Suprapubic skin (tissue), 4 donors: ENCODE measurements around the gene FAF1. TPM values are rescaled to one million over a fixed set of nuclear protein-coding genes. Genes with fewer than 3 reads are reported as not detected.

Experiments
- DNase-seq, 2 donors: peaks; one replicate each; pipeline ENCODE4 v3.0.0-alpha.2; 2019; ENCODE audit warnings: low spot score in 2 of 2
- H3K27ac ChIP-seq: fragments of 200-600 bp; sonication (generic); one replicate; pipeline ENCODE4 v1.5.1; 2019
- H3K27me3 ChIP-seq: fragments of 200-600 bp; sonication (generic); one replicate; pipeline ENCODE4 v1.5.1; 2019
- H3K36me3 ChIP-seq: fragments of 200-600 bp; sonication (generic); one replicate; pipeline ENCODE4 v1.5.1; 2019
- H3K4me1 ChIP-seq: fragments of 200-600 bp; sonication (generic); one replicate; pipeline ENCODE4 v1.5.1; 2019
- H3K4me3 ChIP-seq: fragments of 200-600 bp; sonication (generic); one replicate; pipeline ENCODE4 v1.5.1; 2019; ENCODE audit warnings: mild to moderate bottlenecking
- H3K9me3 ChIP-seq: fragments of 200-600 bp; sonication (generic); one replicate; pipeline ENCODE4 v1.5.1; 2019
- CTCF ChIP-seq, 2 donors: fragments of 200-600 bp in 1 of 2; fragments of 450-650 bp in 1 of 2; sonication (generic) in 1 of 2; IDR thresholded peaks; one replicate each; pipeline ENCODE4 v1.5.1; 2016 to 2019; ENCODE audit warnings: antibody characterized with exemption in 2 of 2, mild to moderate bottlenecking in 1 of 2, moderate library complexity in 1 of 2
- EP300 ChIP-seq: sonication (generic); formaldehyde crosslinking; IDR thresholded peaks from one replicate; pipeline ENCODE4 v1.6.1; 2017; ENCODE audit warnings: antibody characterized with exemption
- POLR2A ChIP-seq, 2 donors: fragments of 450-650 bp; IDR thresholded peaks; one replicate each; pipeline ENCODE4 v1.6.1; 2017; ENCODE audit warnings: antibody characterized with exemption in 2 of 2, mild to moderate bottlenecking in 2 of 2, moderate library complexity in 2 of 2
- POLR2AphosphoS5 ChIP-seq, 3 donors: sonication (generic); formaldehyde crosslinking; IDR thresholded peaks; one replicate each; pipeline ENCODE4 v1.6.1; 2017; ENCODE audit warnings: antibody characterized with exemption in 3 of 3
- WGBS: methylation state at CpG from one replicate; pipeline ENCODE4 v1.1.5; 2018; 5-methylcytosine and 5-hydroxymethylcytosine counted together
- total RNA-seq, 4 donors: library from RNA; depleted of rRNA; stranded (reverse); fragments of >200 nt; gene quantifications; one replicate each; pipeline ENCODE4 v1.1.0, GENCODE V29; 2016

The FAF1 gene
- total RNA-seq, 4 donors from 2014 or later, result 35.1 to 61.6 (median 45.4) TPM

GRCh38 chr1:50564417-50564816, 395.6 kb downstream of the FAF1 start:
- WGBS, result 92% methylated on average over 1 of the region's 1 CpG
- no peak for TF ChIP-seq POLR2A (IDR thresholded peaks at IDR 0.05)
- H3K4me1 ChIP-seq, result no peaks in the 10 kb centered on the region
- H3K9me3 ChIP-seq, result no peaks in the 10 kb centered on the region
- no peak overlapping the region for H3K27ac ChIP-seq
- H3K36me3 ChIP-seq, result peaks cover 21% of the 10 kb centered on the region
- no peak for DNase-seq
- no peak overlapping the region for H3K4me3 ChIP-seq
- H3K27me3 ChIP-seq, result no peaks in the 10 kb centered on the region

DNA sequence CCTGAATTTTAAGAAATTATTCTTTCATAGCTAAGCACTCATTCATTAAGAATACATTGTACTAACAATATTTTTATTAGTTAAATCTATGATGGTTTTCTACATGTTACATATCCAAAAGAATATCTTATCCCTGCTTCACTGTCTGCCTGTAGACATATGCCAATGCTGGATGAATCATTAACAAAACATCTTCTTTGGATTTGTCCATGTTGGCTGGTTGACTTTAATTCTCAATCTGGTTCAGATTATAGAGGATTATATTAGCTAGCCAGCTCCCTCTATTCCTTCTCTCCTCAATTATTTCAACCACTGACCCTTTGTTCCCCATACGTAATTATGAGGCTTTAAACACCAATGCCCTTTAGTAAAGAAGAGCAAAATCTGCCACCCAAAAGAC, 398.0 kb downstream of the FAF1 start:
- Histone ChIP-seq H3K9me3 (no peaks in the 10 kb centered on the region), H3K4me1 (no peaks in the 10 kb centered on the region), H3K27me3 (no peaks in the 10 kb centered on the region), H3K27ac (no peak overlapping the region), H3K4me3 (no peak overlapping the region), H3K36me3 (peaks cover 21% of the 10 kb centered on the region)
- no peak for DNase-seq
- WGBS, result 69% methylated on average over 1 of the region's 1 CpG
- TF ChIP-seq POLR2A (IDR thresholded peaks at IDR 0.05), result no peak
- TF ChIP-seq EP300, result no peak
- TF ChIP-seq POLR2AphosphoS5 (IDR thresholded peaks at IDR 0.05), result no peak
- no peak for TF ChIP-seq CTCF (IDR thresholded peaks at IDR 0.05)

GRCh38 chr1:50559421-50559820, 400.6 kb downstream of the FAF1 start:
- no peak for DNase-seq
- Histone ChIP-seq H3K36me3 (peaks cover 15% of the 10 kb centered on the region), H3K9me3 (no peaks in the 10 kb centered on the region), H3K4me3 (no peak overlapping the region), H3K4me1 (no peaks in the 10 kb centered on the region), H3K27me3 (no peaks in the 10 kb centered on the region), H3K27ac (no peak overlapping the region)
- TF ChIP-seq EP300, result no peak
- TF ChIP-seq CTCF (IDR thresholded peaks at IDR 0.05), result no peak
- no peak for TF ChIP-seq POLR2A (IDR thresholded peaks at IDR 0.05)
- no peak for TF ChIP-seq POLR2AphosphoS5 (IDR thresholded peaks at IDR 0.05)
- 86% methylated on average over 3 of the region's 3 CpGs for WGBS

- no peak for DNase-seq
- Histone ChIP-seq H3K4me1 (no peaks in the 10 kb centered on the region), H3K4me3 (no peak overlapping the region), H3K9me3 (no peaks in the 10 kb centered on the region), H3K27me3 (no peaks in the 10 kb centered on the region), H3K27ac (no peak overlapping the region), H3K36me3 (peaks cover 8% of the 10 kb centered on the region)
- WGBS, result 86% methylated on average over 2 of the region's 2 CpGs
- TF ChIP-seq CTCF (IDR thresholded peaks at IDR 0.05) (no peak), POLR2A (IDR thresholded peaks at IDR 0.05) (no peak)
Observed at GRCh38 chr1:50553921-50554320, 406.1 kb downstream of the FAF1 start.

- WGBS, result 96% methylated on average over 1 of the region's 1 CpG
Observed at GRCh38 chr1:50548243-50548642, 411.8 kb downstream of the FAF1 start.

More at GRCh38 chr1:50548243-50548642, 411.8 kb downstream of the FAF1 start:
- H3K27ac ChIP-seq, result no peak overlapping the region
- no peaks in the 10 kb centered on the region for H3K4me1 ChIP-seq
- TF ChIP-seq EP300, result no peak
- no peak for TF ChIP-seq POLR2AphosphoS5 (IDR thresholded peaks at IDR 0.05)
- no peak for TF ChIP-seq POLR2A (IDR thresholded peaks at IDR 0.05)
- no peak for TF ChIP-seq CTCF (IDR thresholded peaks at IDR 0.05)
- no peak for DNase-seq
- no peaks in the 10 kb centered on the region for H3K9me3 ChIP-seq
- peaks cover 4% of the 10 kb centered on the region for H3K36me3 ChIP-seq
- no peak overlapping the region for H3K4me3 ChIP-seq
- H3K27me3 ChIP-seq, result no peaks in the 10 kb centered on the region
